H9 (cell line): ENCODE data around the gene PARD3. TPM values are rescaled to one million over a fixed set of nuclear protein-coding genes. Genes with fewer than 3 reads are reported as not detected.

Source experiments
- DNase-seq: peaks from one replicate; pipeline ENCODE4 v3.0.0-alpha.2; 2017
- H2AFZ ChIP-seq: one replicate; pipeline ENCODE4 v1.6.1; 2013; ENCODE audit warnings: mild to moderate bottlenecking, low read length, control low read depth, moderate library complexity
- H2AK5ac ChIP-seq: 2 replicates; pipeline ENCODE4 v1.6.1; 2013; ENCODE audit warnings: low read length, control low read depth, mixed read lengths; ENCODE audit not compliant: insufficient read length
- H2BK120ac ChIP-seq: one replicate; pipeline ENCODE4 v1.6.1; 2013; ENCODE audit warnings: low read depth, mild to moderate bottlenecking, low read length, control low read depth, inconsistent platforms; ENCODE audit not compliant: poor library complexity, severe bottlenecking
- H2BK12ac ChIP-seq: 2 replicates; pipeline ENCODE4 v1.6.1; 2013; ENCODE audit warnings: low read length, control low read depth, mixed read lengths, low read depth; ENCODE audit not compliant: insufficient read length
- H2BK15ac ChIP-seq: 2 replicates; pipeline ENCODE4 v1.6.1; 2013; ENCODE audit warnings: low read depth, low read length, control low read depth
- H2BK20ac ChIP-seq: one replicate; pipeline ENCODE4 v1.6.1; 2013; ENCODE audit warnings: low read depth, mild to moderate bottlenecking, low read length, control low read depth, inconsistent platforms; ENCODE audit not compliant: poor library complexity, severe bottlenecking
- H2BK5ac ChIP-seq: 2 replicates; pipeline ENCODE4 v1.6.1; 2013; ENCODE audit warnings: low read length, control low read depth, mixed read lengths; ENCODE audit not compliant: insufficient read length
- H3K14ac ChIP-seq: 2 replicates; pipeline ENCODE4 v1.6.1; 2013; ENCODE audit warnings: low read length, control low read depth; ENCODE audit not compliant: insufficient read depth
- H3K18ac ChIP-seq: 2 replicates; pipeline ENCODE4 v1.6.1; 2013; ENCODE audit warnings: low read depth, mild to moderate bottlenecking, mixed read lengths, low read length, control low read depth; ENCODE audit not compliant: insufficient read length
- H3K23ac ChIP-seq: 2 replicates; pipeline ENCODE4 v1.6.1; 2013; ENCODE audit warnings: low read length, control low read depth, mixed read lengths, low read depth; ENCODE audit not compliant: insufficient read length
- H3K23me2 ChIP-seq: 2 replicates; pipeline ENCODE4 v1.6.1; 2013; ENCODE audit warnings: low read depth, mild to moderate bottlenecking, mixed read lengths, low read length, control low read depth; ENCODE audit not compliant: insufficient read length, poor library complexity, severe bottlenecking
- H3K27ac ChIP-seq: 2 replicates; pipeline ENCODE4 v1.5.1; 2013; ENCODE audit warnings: low read length, control low read depth, mixed read lengths, low read depth; ENCODE audit not compliant: insufficient read length
- H3K27me3 ChIP-seq: 2 replicates; pipeline ENCODE4 v1.6.1; 2013; ENCODE audit warnings: low read length, control low read depth, inconsistent platforms; ENCODE audit not compliant: insufficient read depth
- H3K4ac ChIP-seq: 2 replicates; pipeline ENCODE4 v1.6.1; 2013; ENCODE audit warnings: low read depth, mild to moderate bottlenecking, control low read depth, inconsistent platforms, low read length, moderate library complexity
- H3K4me1 ChIP-seq: 2 replicates; pipeline ENCODE4 v1.6.1; 2013; ENCODE audit warnings: low read length, control low read depth, inconsistent platforms; ENCODE audit not compliant: insufficient read depth
- H3K4me2 ChIP-seq: 2 replicates; pipeline ENCODE4 v1.6.1; 2013; ENCODE audit warnings: low read length, control low read depth, mixed read lengths; ENCODE audit not compliant: insufficient read length, insufficient read depth
- H3K56ac ChIP-seq: 2 replicates; pipeline ENCODE4 v1.6.1; 2013; ENCODE audit warnings: low read depth, mild to moderate bottlenecking, mixed read lengths, low read length, control low read depth; ENCODE audit not compliant: insufficient read length
- H3K79me1 ChIP-seq: 2 replicates; pipeline ENCODE4 v1.6.1; 2013; ENCODE audit warnings: low read depth, mild to moderate bottlenecking, moderate library complexity, low read length, control low read depth, inconsistent platforms; ENCODE audit not compliant: insufficient read depth, poor library complexity, severe bottlenecking
- H3K79me2 ChIP-seq: 2 replicates; pipeline ENCODE4 v1.6.1; 2013; ENCODE audit warnings: low read length, control low read depth, inconsistent platforms; ENCODE audit not compliant: insufficient read depth
- H3K9ac ChIP-seq: 2 replicates; pipeline ENCODE4 v1.6.1; 2013; ENCODE audit warnings: low read length, control low read depth, mixed read lengths; ENCODE audit not compliant: insufficient read length; ENCODE audit errors: extremely low read depth
- H3K9me3 ChIP-seq: one replicate; pipeline ENCODE4 v1.6.1; 2013; ENCODE audit warnings: low read depth, low read length, inconsistent platforms; ENCODE audit not compliant: control insufficient read depth
- H3T11ph ChIP-seq: one replicate; pipeline ENCODE4 v1.6.1; 2013; ENCODE audit warnings: mild to moderate bottlenecking, low read length, control low read depth, inconsistent platforms
- H4K20me1 ChIP-seq: one replicate; pipeline ENCODE4 v1.6.1; 2013; ENCODE audit not compliant: control insufficient read depth, insufficient read length, insufficient read depth
- H4K5ac ChIP-seq: 2 replicates; pipeline ENCODE4 v1.6.1; 2013; ENCODE audit warnings: low read depth, mild to moderate bottlenecking, mixed read lengths, low read length, control low read depth; ENCODE audit not compliant: insufficient read length
- H4K8ac ChIP-seq: replicated peaks from 2 replicates; pipeline ENCODE4 v1.6.1; 2013; ENCODE audit warnings: low read length, control low read depth, mixed read lengths, low read depth; ENCODE audit not compliant: insufficient read length
- H4K91ac ChIP-seq: 2 replicates; pipeline ENCODE4 v1.6.1; 2013; ENCODE audit warnings: low read depth, mild to moderate bottlenecking, moderate library complexity, mixed read lengths, low read length, control low read depth; ENCODE audit not compliant: insufficient read length
- H3K27ac Mint-ChIP-seq, 3 experiments: 2 replicates in 2 of 3; 3 replicates in 1 of 3; pipeline ENCODE4 v1.8.0; 2020 to 2021; ENCODE audit warnings: mixed read lengths in 3 of 3, mild to moderate bottlenecking in 1 of 3, moderate library complexity in 1 of 3
- H3K27me3 Mint-ChIP-seq: 2 replicates; pipeline ENCODE4 v1.8.0; 2021; ENCODE audit warnings: low read depth, mild to moderate bottlenecking, moderate library complexity, mixed read lengths
- H3K36me3 Mint-ChIP-seq, 3 experiments: 2 replicates in 2 of 3; 3 replicates in 1 of 3; pipeline ENCODE4 v1.8.0; 2020 to 2021; ENCODE audit warnings: low read depth in 3 of 3, mixed read lengths in 3 of 3; ENCODE audit not compliant: insufficient read depth in 1 of 3
- H3K4me1 Mint-ChIP-seq, 2 experiments: 2 replicates each; pipeline ENCODE4 v1.8.0; 2020; ENCODE audit warnings: mixed read lengths in 2 of 2
- H3K4me3 Mint-ChIP-seq, 2 experiments: 2 replicates in 1 of 2; 3 replicates in 1 of 2; pipeline ENCODE4 v1.8.0; 2020 to 2021; ENCODE audit warnings: mild to moderate bottlenecking in 2 of 2, mixed read lengths in 2 of 2, moderate library complexity in 1 of 2
- H3K9me3 Mint-ChIP-seq, 2 experiments: 2 replicates in 1 of 2; 3 replicates in 1 of 2; pipeline ENCODE4 v1.8.0; 2020; ENCODE audit warnings: mild to moderate bottlenecking in 2 of 2, mixed read lengths in 2 of 2, moderate library complexity in 1 of 2
- WGBS: extraction: QIAGEN DNeasy Blood & Tissue Kit; methylation state at CpG from one replicate; pipeline ENCODE4 v1.1.7; 2013; ENCODE audit warnings: missing lambda C conversion rate, low lambda C conversion rate, mixed read lengths; ENCODE audit not compliant: insufficient read length; ENCODE audit errors: extremely low coverage; 5-methylcytosine and 5-hydroxymethylcytosine counted together
- total RNA-seq: library from RNA; stranded (reverse); gene quantifications from 2 replicates; pipeline ENCODE4 v1.2.1, GENCODE V29; 2021
- TF ChIP-seq, protein P1 (sequence below): fragments of 200-600 bp; sonication (generic); conservative IDR thresholded peaks from 3 replicates; pipeline ENCODE4 v1.8.0; 2021; ENCODE audit warnings: antibody characterized with exemption, mild to moderate bottlenecking

Gene PARD3
- total RNA-seq, 1 experiment from 2014 or later = 44.7 TPM

DNA sequence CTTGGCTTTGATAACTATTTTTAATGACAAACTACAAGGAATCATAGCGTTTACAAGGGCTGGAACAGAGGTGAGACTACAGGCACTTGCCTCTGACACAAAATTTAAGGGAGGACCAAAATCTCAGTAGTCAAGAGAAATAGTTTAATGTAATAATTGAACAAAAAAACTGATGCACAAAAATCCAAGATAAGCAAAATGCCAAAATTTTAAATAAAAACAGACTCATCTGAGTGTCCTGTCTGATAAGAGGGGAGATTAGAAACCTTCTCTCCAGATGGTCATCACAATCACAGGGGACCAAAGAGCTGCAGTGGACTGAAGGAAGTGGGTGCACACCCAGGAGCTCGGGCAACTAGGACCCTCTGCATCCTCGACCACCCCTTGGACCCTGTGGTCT is 70.5 kb downstream of the PARD3 start:
- no peak overlapping the region for H3K18ac ChIP-seq
- H4K20me1 ChIP-seq = no peaks in the 10 kb centered on the region
- H3K79me2 ChIP-seq = peaks cover 28% of the 10 kb centered on the region; the same call in 1 of the 2 replicates
- no peaks in the 10 kb centered on the region for H3K9me3 ChIP-seq
- H3K4me1 Mint-ChIP-seq = peaks cover 38 to 40% of the 10 kb centered on the region in 2 experiments
- peaks cover 7% of the 10 kb centered on the region for H3K79me1 ChIP-seq
- H2BK20ac ChIP-seq = no peak overlapping the region
- no peak overlapping the region for H4K5ac ChIP-seq
- H4K91ac ChIP-seq = no peak overlapping the region
- H2BK12ac ChIP-seq = no peak overlapping the region
- H3K27ac Mint-ChIP-seq = no peak overlapping the region
- no CpG with 5 or more reads among the region's 3 CpGs for WGBS
- H4K8ac ChIP-seq = no peak overlapping the region
- no peak overlapping the region for H2AK5ac ChIP-seq
- H3K4me1 ChIP-seq = peaks cover 5% of the 10 kb centered on the region; the same call in 1 of the 2 replicates
- no peak overlapping the region for H3K27ac ChIP-seq
- H3K23ac ChIP-seq = no peak overlapping the region
- no peaks in the 10 kb centered on the region for H3K23me2 ChIP-seq
- TF ChIP-seq, protein P1, sequence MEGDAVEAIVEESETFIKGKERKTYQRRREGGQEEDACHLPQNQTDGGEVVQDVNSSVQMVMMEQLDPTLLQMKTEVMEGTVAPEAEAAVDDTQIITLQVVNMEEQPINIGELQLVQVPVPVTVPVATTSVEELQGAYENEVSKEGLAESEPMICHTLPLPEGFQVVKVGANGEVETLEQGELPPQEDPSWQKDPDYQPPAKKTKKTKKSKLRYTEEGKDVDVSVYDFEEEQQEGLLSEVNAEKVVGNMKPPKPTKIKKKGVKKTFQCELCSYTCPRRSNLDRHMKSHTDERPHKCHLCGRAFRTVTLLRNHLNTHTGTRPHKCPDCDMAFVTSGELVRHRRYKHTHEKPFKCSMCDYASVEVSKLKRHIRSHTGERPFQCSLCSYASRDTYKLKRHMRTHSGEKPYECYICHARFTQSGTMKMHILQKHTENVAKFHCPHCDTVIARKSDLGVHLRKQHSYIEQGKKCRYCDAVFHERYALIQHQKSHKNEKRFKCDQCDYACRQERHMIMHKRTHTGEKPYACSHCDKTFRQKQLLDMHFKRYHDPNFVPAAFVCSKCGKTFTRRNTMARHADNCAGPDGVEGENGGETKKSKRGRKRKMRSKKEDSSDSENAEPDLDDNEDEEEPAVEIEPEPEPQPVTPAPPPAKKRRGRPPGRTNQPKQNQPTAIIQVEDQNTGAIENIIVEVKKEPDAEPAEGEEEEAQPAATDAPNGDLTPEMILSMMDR = no peak
- no peak for DNase-seq
- no peak overlapping the region for H2BK120ac ChIP-seq
- H2BK5ac ChIP-seq = no peak overlapping the region
- peaks cover 0 to 2% of the 10 kb centered on the region in 2 experiments; a peak in 1 of 5 replicates for H3K9me3 Mint-ChIP-seq
- H3K4me2 ChIP-seq = no peak overlapping the region
- no peaks in the 10 kb centered on the region for H3K27me3 Mint-ChIP-seq
- H3K9ac ChIP-seq = no peak overlapping the region
- H3K27me3 ChIP-seq = no peaks in the 10 kb centered on the region; the same call in 1 of the 2 replicates
- no peaks in the 10 kb centered on the region for H3K36me3 Mint-ChIP-seq
- no peak overlapping the region for H3K14ac ChIP-seq
- no peak overlapping the region for H2BK15ac ChIP-seq
- H3K4ac ChIP-seq = no peak overlapping the region
- no peak overlapping the region for H3K4me3 Mint-ChIP-seq
- no peak overlapping the region for H3T11ph ChIP-seq
- no peak overlapping the region for H2AFZ ChIP-seq
- H3K56ac ChIP-seq = no peak overlapping the region
